GM19025 (cell line): ENCODE data around the gene LIN7C.
A peak's percentile ranks its signal among the peaks of the same experiment; 100 is the strongest.

ENCODE experiments used
- ATAC-seq: cut with Tn5 transposase; IDR thresholded peaks from one replicate; pipeline ENCODE4 v1.9.1; 2021; ENCODE audit warnings: mild to moderate bottlenecking, low read depth, moderate library complexity; ENCODE audit not compliant: unreplicated experiment

LIN7C gene

GRCh38 chr11:27512238-27512637, 5.7 kb upstream of the LIN7C start:
- ATAC-seq = no peak

GRCh38 chr11:27509908-27510307, 3.3 kb upstream of the LIN7C start:
- no peak for ATAC-seq

DNA sequence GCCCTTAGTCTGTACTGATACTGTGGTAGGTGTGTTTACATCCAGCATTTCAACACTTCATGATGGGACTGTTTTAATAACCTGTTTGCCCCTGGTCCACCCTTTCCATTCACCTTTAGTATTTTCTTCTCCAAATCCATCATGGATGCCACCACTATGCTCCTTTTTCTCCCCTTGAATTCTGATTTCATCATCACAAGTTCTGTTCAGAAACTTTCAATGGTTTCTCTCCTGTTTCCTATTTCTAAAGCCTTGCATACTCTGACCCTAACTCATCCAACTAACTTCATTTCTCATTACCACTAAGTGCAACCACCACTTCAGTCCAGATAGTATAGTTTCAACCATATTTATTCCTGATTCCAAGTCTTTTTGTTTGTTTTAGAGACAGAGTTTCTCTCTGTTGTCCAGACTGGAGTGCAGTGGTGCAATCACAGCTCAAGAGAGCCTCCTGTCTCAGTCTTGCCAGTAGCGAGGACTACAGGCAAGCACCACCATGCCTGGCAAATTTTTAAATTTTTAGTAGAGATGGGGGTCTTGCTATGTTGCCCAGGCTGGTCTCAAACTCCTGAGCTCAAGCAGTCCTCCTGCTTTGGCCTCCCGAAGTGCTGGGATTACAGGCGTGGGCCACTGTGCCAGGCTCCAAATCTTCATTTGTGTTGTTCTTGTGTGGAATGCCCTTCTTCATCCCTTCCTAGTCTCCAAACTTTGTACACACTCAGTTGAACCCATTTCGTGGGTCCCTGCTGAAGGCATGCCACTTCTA, 1.2 kb upstream of the LIN7C start:
- no peak for ATAC-seq

DNA sequence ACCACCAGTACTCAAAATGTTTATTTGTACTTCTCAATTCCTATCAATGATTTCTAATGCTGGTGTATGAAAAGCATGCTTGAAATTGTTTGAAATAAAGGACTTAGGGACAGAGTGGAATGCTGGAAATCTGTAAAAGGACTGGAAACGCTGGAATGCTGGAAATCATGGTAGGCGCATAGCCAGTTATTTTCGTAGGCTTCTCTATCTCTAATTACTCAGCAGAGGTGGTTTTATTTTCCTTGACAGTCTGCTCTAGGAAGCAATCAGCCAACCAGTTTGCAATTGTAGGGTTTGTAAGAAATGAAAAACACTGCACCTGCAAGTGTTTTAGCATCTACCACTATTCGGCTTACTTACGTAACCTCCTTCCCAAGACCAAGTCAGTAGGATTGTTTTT, 788 bp downstream of the LIN7C start:
- no peak for ATAC-seq

DNA sequence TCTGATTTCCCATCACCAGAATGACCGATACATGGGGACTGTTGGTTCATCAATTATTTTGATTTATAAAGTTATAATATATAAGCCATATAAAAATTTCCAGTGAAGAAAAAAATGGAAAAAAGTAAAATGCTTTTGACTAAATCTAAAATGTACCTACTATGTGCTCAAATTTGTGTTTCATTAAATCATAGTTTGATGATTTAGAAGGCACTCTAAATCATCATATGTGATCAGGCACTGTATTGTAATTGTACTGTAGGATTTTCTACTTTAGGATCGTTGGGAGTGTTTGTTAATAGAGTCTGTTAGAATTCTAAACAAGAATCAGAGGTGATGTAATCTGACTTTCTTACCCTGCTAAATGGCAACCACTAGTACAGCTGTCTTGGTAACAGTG, 2.4 kb downstream of the LIN7C start:
- ATAC-seq = no peak

GRCh38 chr11:27501100-27501499, 5.5 kb downstream of the LIN7C start:
- ATAC-seq = no peak

DNA sequence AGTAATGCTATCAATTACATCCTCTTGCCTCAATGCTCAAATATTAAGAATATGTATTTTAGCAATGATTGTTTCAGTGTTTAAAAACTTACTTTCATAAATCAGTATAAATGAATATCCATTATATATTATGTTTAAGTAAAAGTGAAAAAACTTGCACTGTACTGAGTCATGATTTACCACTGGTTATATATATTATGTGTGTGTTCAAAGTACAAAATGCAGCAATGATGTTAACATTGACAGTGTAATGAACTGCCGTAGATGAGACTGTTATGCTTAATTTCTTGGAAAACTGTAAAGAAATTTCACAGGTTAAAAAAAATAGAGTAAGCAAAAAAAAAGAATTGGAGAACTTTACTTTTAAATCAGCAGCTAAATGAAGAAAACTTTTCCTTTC, 8.7 kb downstream of the LIN7C start:
- ATAC-seq = no peak

DNA sequence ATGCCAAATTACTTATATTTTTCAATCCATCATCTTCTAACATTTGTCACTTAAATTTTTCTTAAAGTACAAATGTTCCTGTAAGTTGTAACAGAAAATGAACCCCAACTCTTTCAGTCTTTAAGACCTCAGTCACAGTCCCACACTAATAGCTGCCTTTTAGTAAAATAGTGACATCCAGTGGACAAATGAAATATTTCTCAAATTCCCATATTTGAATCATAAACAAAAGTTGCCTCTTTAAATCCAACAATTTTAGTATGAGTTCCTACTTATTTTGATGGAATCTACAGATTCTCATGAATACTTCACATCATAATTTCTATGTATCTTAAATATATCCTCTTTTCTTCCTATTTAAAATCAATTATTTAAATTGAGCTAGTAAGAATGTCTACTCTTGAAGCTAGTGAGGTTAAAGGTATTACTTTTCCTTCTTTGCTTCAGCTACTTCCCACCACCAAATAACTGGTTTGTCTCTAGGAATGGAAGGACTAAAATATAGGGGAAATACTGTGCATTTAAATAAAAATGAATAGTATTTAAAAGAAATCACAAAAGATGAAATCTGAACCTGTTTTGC, 9.2 kb downstream of the LIN7C start:
- ATAC-seq = no peak

DNA sequence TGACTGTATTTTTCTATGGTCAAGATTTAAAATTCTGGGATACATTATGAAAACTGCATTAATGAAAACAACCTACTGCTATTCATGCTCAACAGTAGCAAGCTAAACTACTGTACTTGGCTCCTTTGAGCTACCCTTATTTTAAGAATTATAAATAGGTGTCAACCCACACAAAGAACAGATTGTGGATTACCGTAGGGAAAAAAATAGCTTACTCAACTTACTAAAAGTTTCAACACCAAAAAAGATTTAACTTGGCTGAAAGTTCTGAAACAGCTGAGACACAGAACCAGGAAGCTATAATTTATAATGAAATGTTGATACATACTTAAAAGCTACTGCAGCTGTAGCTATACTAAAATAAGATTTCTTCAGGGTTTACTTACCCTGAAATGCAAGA, 10.1 kb downstream of the LIN7C start:
- ATAC-seq = no peak

GRCh38 chr11:27495710-27496300, 10.8 kb downstream of the LIN7C start:
- no peak for ATAC-seq

- no peak for ATAC-seq
These were observed 17.5 kb downstream of the LIN7C start for GRCh38 chr11:27489092-27489491.

GRCh38 chr11:27487706-27488105, 18.9 kb downstream of the LIN7C start:
- ATAC-seq = no peak

GRCh38 chr11:27485930-27486773, 20.4 kb downstream of the LIN7C start:
- ATAC-seq = no peak

GRCh38 chr11:27482793-27483192, 23.8 kb downstream of the LIN7C start:
- no peak for ATAC-seq

GRCh38 chr11:27481992-27482391, 24.6 kb downstream of the LIN7C start:
- ATAC-seq = no peak

- no peak for ATAC-seq
These were observed 28.7 kb downstream of the LIN7C start for GRCh38 chr11:27477831-27478230.

GRCh38 chr11:27477243-27477642, 29.3 kb downstream of the LIN7C start:
- no peak for ATAC-seq

DNA sequence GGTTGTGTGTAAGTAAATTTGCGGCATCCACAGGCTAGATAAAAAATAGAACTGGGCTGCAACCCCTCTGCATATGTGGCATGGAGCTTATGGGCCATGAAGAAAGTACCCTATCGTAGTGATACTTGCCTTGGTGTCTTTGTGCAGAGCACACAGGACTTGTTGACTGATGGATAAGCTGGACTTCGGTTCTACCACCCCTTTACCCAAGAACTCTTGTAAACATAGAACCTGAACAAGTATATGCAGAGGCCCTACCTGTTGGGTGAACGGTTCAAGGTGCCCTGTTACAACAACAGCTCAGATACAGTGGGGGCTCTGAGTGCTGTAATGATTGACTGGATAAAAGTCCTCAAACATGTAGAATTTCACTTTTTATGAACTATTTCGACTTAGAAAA, 30.9 kb downstream of the LIN7C start:
- no peak for ATAC-seq

- ATAC-seq = no peak
These were observed 33.6 kb downstream of the LIN7C start for GRCh38 chr11:27473017-27473406.

DNA sequence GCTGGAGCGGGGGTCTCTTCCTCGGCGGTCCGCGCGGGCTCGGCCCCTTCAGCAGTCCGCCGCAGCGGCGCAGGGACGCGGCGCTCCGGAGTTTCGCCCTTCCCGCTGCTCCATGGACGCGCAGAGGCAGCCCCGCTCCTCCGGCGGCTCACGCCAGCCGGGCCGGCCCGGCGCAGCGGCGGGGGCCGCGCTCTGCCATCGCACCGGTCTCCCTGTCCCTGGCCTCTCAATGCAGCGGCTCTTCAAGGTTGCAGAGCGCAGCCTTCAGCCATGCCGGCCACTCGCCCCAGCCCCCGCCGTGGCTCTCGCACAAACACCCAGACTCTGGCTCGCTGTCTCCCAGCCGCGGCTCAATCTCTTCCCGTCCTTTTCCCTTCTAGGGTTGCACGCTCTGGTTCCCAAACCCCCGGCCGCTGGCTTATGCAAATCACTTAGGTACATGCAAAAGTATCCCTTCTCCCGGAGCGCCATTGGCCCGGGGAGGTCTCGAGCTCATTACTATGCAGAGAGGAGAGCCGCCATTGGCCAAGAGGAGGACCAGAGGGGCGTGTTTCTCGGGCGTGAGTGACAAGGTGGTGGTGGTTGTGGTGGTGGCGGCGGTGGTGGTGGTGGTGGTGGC, 34.1 kb downstream of the LIN7C start, which contains the start of gene LGR4:
LGR4 (minus strand) TSS at position 393 of the 619 bp plus-strand sequence. CDS start 488 bp downstream, outside the sequence.
- ATAC-seq = peak; percentile 67
